ENCODE data around the gene HBD.

Gene HBD

GRCh38 chr11:5210376-5210885 is 23.9 kb downstream of the HBD start:
- DNase-seq (ENCODE audit: extremely low read depth, low read depth): no peak

GRCh38 chr11:5204787-5205186 is 29.5 kb downstream of the HBD start:
- DNase-seq (ENCODE audit: extremely low read depth, low read depth): peak; percentile 31
- TF ChIP-seq, protein P1, sequence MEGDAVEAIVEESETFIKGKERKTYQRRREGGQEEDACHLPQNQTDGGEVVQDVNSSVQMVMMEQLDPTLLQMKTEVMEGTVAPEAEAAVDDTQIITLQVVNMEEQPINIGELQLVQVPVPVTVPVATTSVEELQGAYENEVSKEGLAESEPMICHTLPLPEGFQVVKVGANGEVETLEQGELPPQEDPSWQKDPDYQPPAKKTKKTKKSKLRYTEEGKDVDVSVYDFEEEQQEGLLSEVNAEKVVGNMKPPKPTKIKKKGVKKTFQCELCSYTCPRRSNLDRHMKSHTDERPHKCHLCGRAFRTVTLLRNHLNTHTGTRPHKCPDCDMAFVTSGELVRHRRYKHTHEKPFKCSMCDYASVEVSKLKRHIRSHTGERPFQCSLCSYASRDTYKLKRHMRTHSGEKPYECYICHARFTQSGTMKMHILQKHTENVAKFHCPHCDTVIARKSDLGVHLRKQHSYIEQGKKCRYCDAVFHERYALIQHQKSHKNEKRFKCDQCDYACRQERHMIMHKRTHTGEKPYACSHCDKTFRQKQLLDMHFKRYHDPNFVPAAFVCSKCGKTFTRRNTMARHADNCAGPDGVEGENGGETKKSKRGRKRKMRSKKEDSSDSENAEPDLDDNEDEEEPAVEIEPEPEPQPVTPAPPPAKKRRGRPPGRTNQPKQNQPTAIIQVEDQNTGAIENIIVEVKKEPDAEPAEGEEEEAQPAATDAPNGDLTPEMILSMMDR (IDR thresholded peaks at IDR 0.05; ENCODE audit: low read depth, low read length, missing control alignments): peak; percentile 38

More at GRCh38 chr11:5210376-5210885, 23.9 kb downstream of the HBD start:
- TF ChIP-seq, protein P1 (IDR thresholded peaks at IDR 0.05; ENCODE audit: low read depth, low read length, missing control alignments): no peak
- H3K4me3 ChIP-seq (replicated peaks; ENCODE audit: low read depth, low read length): no peak overlapping the region

GRCh38 chr11:5203366-5203765 is 30.9 kb downstream of the HBD start:
- H3K4me3 ChIP-seq (replicated peaks; ENCODE audit: low read depth, low read length): no peak overlapping the region
- TF ChIP-seq, protein P1 (IDR thresholded peaks at IDR 0.05; ENCODE audit: low read depth, low read length, missing control alignments): no peak
- no peak for DNase-seq (ENCODE audit: extremely low read depth, low read depth)

More at GRCh38 chr11:5204787-5205186, 29.5 kb downstream of the HBD start:
- no peak overlapping the region for H3K4me3 ChIP-seq (replicated peaks; ENCODE audit: low read depth, low read length)

- TF ChIP-seq, protein P1 (IDR thresholded peaks at IDR 0.05; ENCODE audit: low read depth, low read length, missing control alignments): no peak
- no peak within 1 kb of the TSS for H3K4me3 ChIP-seq (replicated peaks; ENCODE audit: low read depth, low read length)
- DNase-seq (ENCODE audit: extremely low read depth, low read depth): no peak
Observed at GRCh38 chr11:5200582-5200981, 33.7 kb downstream of the HBD start, which contains the start of gene OR51V1. Gene OR51V1, minus strand, starts transcription at chr11:5200682. Its CDS starts 0 bp downstream, at chr11:5200682.

GRCh38 chr11:5198285-5198684 is 36.0 kb downstream of the HBD start:
- no peak overlapping the region for H3K4me3 ChIP-seq (replicated peaks; ENCODE audit: low read depth, low read length)
- TF ChIP-seq, protein P1 (IDR thresholded peaks at IDR 0.05; ENCODE audit: low read depth, low read length, missing control alignments): no peak
- no peak for DNase-seq (ENCODE audit: extremely low read depth, low read depth)

GRCh38 chr11:5197536-5197935 is 36.7 kb downstream of the HBD start:
- no peak for DNase-seq (ENCODE audit: extremely low read depth, low read depth)
- TF ChIP-seq, protein P1 (IDR thresholded peaks at IDR 0.05; ENCODE audit: low read depth, low read length, missing control alignments): no peak
- H3K4me3 ChIP-seq (replicated peaks; ENCODE audit: low read depth, low read length): no peak overlapping the region

DNA sequence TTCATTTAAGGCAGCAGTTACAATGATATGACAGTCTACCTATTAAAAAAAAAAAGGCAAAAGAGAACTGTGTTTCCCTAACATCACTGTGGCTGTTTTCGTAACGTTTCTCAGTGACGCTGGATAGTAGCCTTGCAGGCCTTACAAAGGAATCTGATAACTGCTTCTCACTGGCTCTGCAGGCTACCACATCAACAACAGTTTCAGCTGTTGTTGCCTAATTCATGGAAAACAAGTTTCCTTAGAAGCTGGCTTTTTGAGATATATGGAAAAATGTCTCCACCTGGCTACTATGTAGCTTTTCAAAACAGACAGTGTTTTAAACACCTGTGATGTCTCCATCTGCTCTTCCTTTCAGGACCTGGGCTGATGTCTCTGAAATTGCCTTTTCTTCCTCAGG is 37.6 kb downstream of the HBD start:
- H3K4me3 ChIP-seq (replicated peaks; ENCODE audit: low read depth, low read length): no peak overlapping the region
- no peak for DNase-seq (ENCODE audit: extremely low read depth, low read depth)
- TF ChIP-seq, protein P1 (IDR thresholded peaks at IDR 0.05; ENCODE audit: low read depth, low read length, missing control alignments): no peak
